GM12878 (cell line): ENCODE results near the gene MAML3. TPM values are rescaled to one million over a fixed set of nuclear protein-coding genes. Genes with fewer than 3 reads are reported as not detected.

ENCODE experiments used
- ATAC-seq: fragments of 200-7000 bp; cut with Tn5 transposase; 3 replicates; pipeline ENCODE4 v1.9.1; 2020; ENCODE audit warnings: mild to moderate bottlenecking, moderate library complexity
- BruUV-seq: library from RNA; stranded (reverse); fragments of 400-500 nt; replicated peaks from 2 replicates; lab custom pipeline; 2021; lab: Mats Ljungman, UMichigan
- CTCF ChIA-PET: fragments of 300-600 bp; sonication (Branson Sonifier 250); formaldehyde crosslinking; extraction: SDS; loops from one replicate; lab custom pipeline; 2021; ENCODE audit warnings: inconsistent platforms; lab: Yijun Ruan, JAX
- POLR2A ChIA-PET: fragments of 350-600 bp; formaldehyde crosslinking; extraction: SDS; loops from one replicate; lab custom pipeline; 2021; ENCODE audit warnings: inconsistent platforms; lab: Charles Lee
- RAD21 ChIA-PET: fragments of 300-600 bp; sonication (Branson Sonifier 250); formaldehyde crosslinking; loops from one replicate; lab custom pipeline; 2023; ENCODE audit warnings: antibody characterized with exemption; ENCODE audit not compliant: unreplicated experiment; lab: Charles Lee
- SMC1A ChIA-PET: fragments of 300-600 bp; sonication (Branson Sonifier 250); formaldehyde crosslinking; loops from one replicate; lab custom pipeline; 2023; ENCODE audit not compliant: unreplicated experiment, uncharacterized antibody; lab: Charles Lee
- DNase-seq: peaks from one replicate; pipeline ENCODE4 v3.0.0-alpha.2; 2011; ENCODE audit warnings: low read depth, low spot score
- FAIRE-seq: peaks from 3 replicates; lab custom pipeline; 2011; peaks lifted over from hg19 to GRCh38; lab: Jason Lieb, UNC
- H2AFZ ChIP-seq: 2 replicates; pipeline ENCODE4 v1.6.0; 2011; ENCODE audit warnings: low read depth, low read length, control low read depth; ENCODE audit not compliant: control insufficient read depth
- H3K27ac ChIP-seq: 2 replicates; pipeline ENCODE4 v1.5.1; 2011; ENCODE audit warnings: control low read depth; ENCODE audit not compliant: control insufficient read depth, insufficient read depth
- H3K27me3 ChIP-seq, 2 experiments: replicated peaks in 1 of 2; 2 replicates each; pipeline versions ENCODE4 v1.6.0 to v1.6.1; 2011; ENCODE audit warnings: low read length in 1 of 2; ENCODE audit not compliant: control insufficient read depth in 2 of 2, insufficient read depth in 2 of 2
- H3K36me3 ChIP-seq, 2 experiments: 2 replicates each; pipeline ENCODE4 v1.5.1; 2011; ENCODE audit warnings: low read length in 1 of 2; ENCODE audit not compliant: control insufficient read depth in 2 of 2, insufficient read depth in 2 of 2
- H3K4me1 ChIP-seq: 2 replicates; pipeline ENCODE4 v1.6.1; 2011; ENCODE audit warnings: mild to moderate bottlenecking, low read length, moderate library complexity, mixed read lengths; ENCODE audit not compliant: control insufficient read depth, insufficient read depth
- H3K4me2 ChIP-seq: 2 replicates; pipeline ENCODE4 v1.6.0; 2011; ENCODE audit warnings: control low read depth; ENCODE audit not compliant: control insufficient read depth, insufficient read depth
- H3K4me3 ChIP-seq: fragments of 200-600 bp; sonication (generic); 2 replicates; pipeline ENCODE4 v1.5.1; 2016
- H3K79me2 ChIP-seq: 2 replicates; pipeline ENCODE4 v1.6.0; 2011; ENCODE audit warnings: low read length; ENCODE audit not compliant: control insufficient read depth, insufficient read depth
- H3K9ac ChIP-seq: 2 replicates; pipeline ENCODE4 v1.8.0; 2011; ENCODE audit warnings: low read length, control low read depth, mixed read lengths; ENCODE audit not compliant: control insufficient read depth, insufficient read depth
- H3K9me3 ChIP-seq: replicated peaks from 3 replicates; pipeline ENCODE4 v1.5.1; 2011; ENCODE audit warnings: mild to moderate bottlenecking, low read length; ENCODE audit not compliant: control insufficient read depth, insufficient read depth
- H4K20me1 ChIP-seq: 2 replicates; pipeline ENCODE4 v1.6.0; 2011; ENCODE audit not compliant: control insufficient read depth, insufficient read depth
- ESRRA ChIP-seq: IDR thresholded peaks from 2 replicates; pipeline ENCODE4 v1.6.1; 2012; ENCODE audit warnings: mild to moderate bottlenecking, low read length, improper control_type of control experiment
- GABPA ChIP-seq: IDR thresholded peaks from 2 replicates; pipeline ENCODE4 v1.6.1; 2014; ENCODE audit warnings: antibody characterized with exemption, low read depth, mild to moderate bottlenecking, inconsistent platforms
- HCFC1 ChIP-seq: fragments of 150-350 bp; IDR thresholded peaks from 2 replicates; pipeline ENCODE4 v1.6.1; 2014; ENCODE audit warnings: low read length
- HDGF ChIP-seq: fragments of 450-650 bp; IDR thresholded peaks from 2 replicates; pipeline ENCODE4 v1.6.1; 2016; ENCODE audit warnings: antibody characterized with exemption
- IRF3 ChIP-seq: fragments of 450-650 bp; IDR thresholded peaks from 2 replicates; pipeline ENCODE4 v1.6.1; 2014; ENCODE audit warnings: mild to moderate bottlenecking
- IRF5 ChIP-seq: fragments of 450-650 bp; IDR thresholded peaks from 2 replicates; pipeline ENCODE4 v1.6.1; 2017; ENCODE audit warnings: borderline replicate concordance
- MTA2 ChIP-seq: fragments of 450-650 bp; IDR thresholded peaks from 2 replicates; pipeline ENCODE4 v1.6.1; 2016; ENCODE audit warnings: low read depth, mild to moderate bottlenecking, moderate library complexity
- MXI1 ChIP-seq: fragments of 150-350 bp; IDR thresholded peaks from 2 replicates; pipeline ENCODE4 v1.6.1; 2011; ENCODE audit warnings: low read depth, mild to moderate bottlenecking, inconsistent platforms, low read length, improper control_type of control experiment
- NR2C2 ChIP-seq: IDR thresholded peaks from 2 replicates; pipeline ENCODE4 v1.6.1; 2011; ENCODE audit warnings: borderline replicate concordance, low read depth; ENCODE audit not compliant: control insufficient read depth, insufficient read length
- RBBP5 ChIP-seq: fragments of 200-600 bp; sonication (generic); conservative IDR thresholded peaks from 2 replicates; pipeline ENCODE4 v1.6.1; 2016
- SREBF2 ChIP-seq: IDR thresholded peaks from 2 replicates; pipeline ENCODE4 v1.6.1; 2012; ENCODE audit warnings: mild to moderate bottlenecking, low read length
- WRNIP1 ChIP-seq: IDR thresholded peaks from 2 replicates; pipeline ENCODE4 v1.6.1; 2011; ENCODE audit warnings: low read depth, low read length, improper control_type of control experiment, borderline replicate concordance
- ZNF207 ChIP-seq: fragments of 450-650 bp; IDR thresholded peaks from 2 replicates; pipeline ENCODE4 v1.6.1; 2014; ENCODE audit warnings: antibody characterized with exemption, mild to moderate bottlenecking, borderline replicate concordance
- ZNF24 ChIP-seq: fragments of 450-650 bp; IDR thresholded peaks from 2 replicates; pipeline ENCODE4 v1.6.1; 2017; ENCODE audit warnings: antibody characterized with exemption, mild to moderate bottlenecking
- ZSCAN29 ChIP-seq: fragments of 450-650 bp; IDR thresholded peaks from 2 replicates; pipeline ENCODE4 v1.6.1; 2017; ENCODE audit warnings: mild to moderate bottlenecking, moderate library complexity
- WGBS: methylation state at CpG from one replicate; pipeline ENCODE4 v1.1.6; 2016; ENCODE audit warnings: low lambda C conversion rate; ENCODE audit not compliant: insufficient replicate concordance, insufficient coverage; ENCODE audit errors: missing lambda C conversion rate; 5-methylcytosine and 5-hydroxymethylcytosine counted together
- in situ Hi-C: fragments of 300-500 bp; cut with MboI; formaldehyde crosslinking; loops from 9 replicates; pipeline ENCODE4 v1.14.3; 2018; ENCODE audit warnings: mixed read lengths
- intact Hi-C: fragments of 100-400 bp; cut with micrococcal nuclease; formaldehyde crosslinking; loops from one replicate; pipeline ENCODE4 v1.14.2; 2022; ENCODE audit not compliant: unreplicated experiment
- polyA plus RNA-seq, 11 experiments: library from polyadenylated mRNA; depleted of rRNA in 4 of 11; unstranded in 6 of 11; stranded (reverse) in 5 of 11; fragments of >200 nt; fragmentation: Nextera tagmentation in 4 of 11; fragmentation: Illumina TruSeq in 1 of 11; extraction: Ambion mirVana in 4 of 11; extraction: Trizol in 1 of 11; gene quantifications; 1 replicate in 1 of 11; 2 replicates in 10 of 11; pipeline versions ENCODE4 v1.2.1 to v1.2.3, GENCODE V29; 2011 to 2016; ENCODE audit warnings: inconsistent platforms in 2 of 11, missing spikeins in 2 of 11, low read depth in 1 of 11
- total RNA-seq, 4 experiments: library from RNA; depleted of rRNA in 3 of 4; stranded (reverse); fragments of >200 nt in 3 of 4; fragmentation: Illumina TruSeq in 1 of 4; extraction: Trizol in 1 of 4; gene quantifications; 2 replicates each; pipeline versions ENCODE4 v1.2.1 to v1.2.3, GENCODE V29; 2013 to 2021

Gene MAML3
- total and polyA plus RNA-seq, 10 of the 15 experiments (the other 5 are each of a cell fraction or from before 2014, with no cell fraction given): under 0.01 to 0.53 (median 0.06) TPM; not detected in 2

- FAIRE-seq (no peak), ATAC-seq (no peak), DNase-seq (no peak)
- in situ Hi-C loops (no loop called here), intact Hi-C loops (no loop called here)
- no TSS peak for BruUV-seq
- ChIA-PET POLR2A (no interaction called here), SMC1A (no interaction called here), RAD21 (no interaction called here), CTCF (no interaction called here)
- Histone ChIP-seq H3K4me3 (no peak overlapping the region), H3K4me2 (no peak overlapping the region), H3K36me3 (no peaks in the 10 kb centered on the region; a peak in 1 of 4 replicates), H2AFZ (no peak overlapping the region), H3K4me1 (peaks cover 4% of the 10 kb centered on the region), H3K9ac (no peak overlapping the region), H4K20me1 (no peaks in the 10 kb centered on the region), H3K9me3 (no peaks in the 10 kb centered on the region), H3K27me3 (no peaks in the 10 kb centered on the region), H3K27ac (no peak overlapping the region), H3K79me2 (peaks cover 14% of the 10 kb centered on the region)
- no peak for TF ChIP-seq GABPA
- no peak for TF ChIP-seq IRF3
- TF ChIP-seq ZNF24: no peak
- no peak for TF ChIP-seq RBBP5
- TF ChIP-seq MXI1: no peak
- TF ChIP-seq HCFC1: no peak
- no peak for TF ChIP-seq WRNIP1
- TF ChIP-seq ESRRA: no peak
- no peak for TF ChIP-seq HDGF
- no peak for TF ChIP-seq ZNF207
- TF ChIP-seq NR2C2: no peak
- no peak for TF ChIP-seq SREBF2
- TF ChIP-seq IRF5: no peak
- TF ChIP-seq ZSCAN29: no peak
- TF ChIP-seq MTA2: no peak
- WGBS: 75% methylated on average over 2 of the region's 3 CpGs
Measured at GRCh38 chr4:139670775-139671174, 483.2 kb downstream of the MAML3 start.
